ENCODE measurements around the gene COL6A6.

COL6A6 gene

GRCh38 chr3:130527426-130527825, 10.4 kb downstream of the COL6A6 start:
- Histone ChIP-seq H3K27me3 (ENCODE audit: control insufficient read depth, low read length) (peaks cover 3% of the 10 kb centered on the region; the same call in 1 of the 2 replicates), H3K36me3 (ENCODE audit: control insufficient read depth, low read length) (no peaks in the 10 kb centered on the region), H3F3A (ENCODE audit: control insufficient read depth, insufficient read depth) (no peaks in the 10 kb centered on the region), H3K4me2 (ENCODE audit: low read length) (no peak overlapping the region), H3K9me2 (replicated peaks; ENCODE audit: control insufficient read depth, low read length) (no peaks in the 10 kb centered on the region), H4K20me1 (ENCODE audit: control insufficient read depth, insufficient read depth, low read depth, low read length) (no peaks in the 10 kb centered on the region), H3K9me3 (ENCODE audit: control insufficient read depth, insufficient read depth, low read length) (no peaks in the 10 kb centered on the region), H3K79me2 (ENCODE audit: control insufficient read depth, low read length) (no peaks in the 10 kb centered on the region), H3K4me3 (ENCODE audit: low read length) (no peak overlapping the region), H3K4me1 (ENCODE audit: control insufficient read depth, low read length) (peaks cover 12% of the 10 kb centered on the region), H3K27ac (ENCODE audit: low read depth, low read length) (no peak overlapping the region)
- TF ChIP-seq CTCF (IDR thresholded peaks at IDR 0.05; ENCODE audit: low read depth, low read length, poor library complexity, severe bottlenecking) (no peak), EZH2phosphoT487 (IDR thresholded peaks at IDR 0.05; ENCODE audit: borderline replicate concordance, low read length) (no peak)

DNA sequence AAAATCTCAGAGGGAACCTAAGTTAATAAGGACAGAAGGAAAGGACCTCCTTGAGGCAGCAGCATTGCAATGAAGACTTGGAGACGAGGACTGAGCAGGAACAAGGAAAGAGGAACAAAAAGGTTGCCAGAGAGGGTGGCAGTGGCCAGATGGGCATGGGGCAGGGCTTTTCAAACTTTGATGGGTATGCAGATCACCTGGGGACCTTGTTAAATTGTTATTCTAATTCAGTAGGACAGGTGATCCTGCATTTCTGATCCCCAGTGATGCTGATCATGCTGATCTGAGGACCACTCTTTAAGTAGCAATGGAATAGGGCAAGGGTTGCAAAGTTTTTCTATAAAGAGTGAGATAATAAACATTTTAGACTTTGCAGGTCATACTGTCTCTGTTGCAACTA, 11.1 kb downstream of the COL6A6 start:
- H3K27me3 ChIP-seq (ENCODE audit: control insufficient read depth, low read length): peaks cover 3% of the 10 kb centered on the region; the same call in 1 of the 2 replicates
- H3F3A ChIP-seq (ENCODE audit: control insufficient read depth, insufficient read depth): no peaks in the 10 kb centered on the region
- peaks cover 12% of the 10 kb centered on the region for H3K4me1 ChIP-seq (ENCODE audit: control insufficient read depth, low read length)
- no peak overlapping the region for H3K4me3 ChIP-seq (ENCODE audit: low read length)
- TF ChIP-seq CTCF (IDR thresholded peaks at IDR 0.05; ENCODE audit: low read depth, low read length, poor library complexity, severe bottlenecking) (no peak), EZH2phosphoT487 (IDR thresholded peaks at IDR 0.05; ENCODE audit: borderline replicate concordance, low read length) (no peak)
- H3K36me3 ChIP-seq (ENCODE audit: control insufficient read depth, low read length): no peaks in the 10 kb centered on the region
- H3K9me3 ChIP-seq (ENCODE audit: control insufficient read depth, insufficient read depth, low read length): no peaks in the 10 kb centered on the region
- H4K20me1 ChIP-seq (ENCODE audit: control insufficient read depth, insufficient read depth, low read depth, low read length): no peaks in the 10 kb centered on the region
- H3K27ac ChIP-seq (ENCODE audit: low read depth, low read length): no peak overlapping the region
- H3K9me2 ChIP-seq (replicated peaks; ENCODE audit: control insufficient read depth, low read length): no peaks in the 10 kb centered on the region
- H3K4me2 ChIP-seq (ENCODE audit: low read length): no peak overlapping the region
- H3K79me2 ChIP-seq (ENCODE audit: control insufficient read depth, low read length): no peaks in the 10 kb centered on the region

GRCh38 chr3:130529486-130530215, 12.7 kb downstream of the COL6A6 start:
- Histone ChIP-seq H3K27ac (ENCODE audit: low read depth, low read length) (no peak overlapping the region), H3K36me3 (ENCODE audit: control insufficient read depth, low read length) (no peaks in the 10 kb centered on the region), H3K79me2 (ENCODE audit: control insufficient read depth, low read length) (no peaks in the 10 kb centered on the region), H3K4me1 (ENCODE audit: control insufficient read depth, low read length) (peaks cover 12% of the 10 kb centered on the region), H3K4me3 (ENCODE audit: low read length) (no peak overlapping the region), H3K4me2 (ENCODE audit: low read length) (peak overlapping the region; percentile 18), H3K9me2 (replicated peaks; ENCODE audit: control insufficient read depth, low read length) (no peaks in the 10 kb centered on the region), H3K9me3 (ENCODE audit: control insufficient read depth, insufficient read depth, low read length) (no peaks in the 10 kb centered on the region), H3F3A (ENCODE audit: control insufficient read depth, insufficient read depth) (no peaks in the 10 kb centered on the region), H4K20me1 (ENCODE audit: control insufficient read depth, insufficient read depth, low read depth, low read length) (no peaks in the 10 kb centered on the region), H3K27me3 (ENCODE audit: control insufficient read depth, low read length) (no peaks in the 10 kb centered on the region)
- TF ChIP-seq CTCF (IDR thresholded peaks at IDR 0.05; ENCODE audit: low read depth, low read length, poor library complexity, severe bottlenecking) (peak; percentile 20), EZH2phosphoT487 (IDR thresholded peaks at IDR 0.05; ENCODE audit: borderline replicate concordance, low read length) (no peak)

Measured in DOHH2 (cell line).